K562 (cell line): Measurements from ENCODE around the gene CAPN8. TPM values are rescaled to one million over a fixed set of nuclear protein-coding genes. Genes with fewer than 3 reads are reported as not detected.

Experiments used
- ATAC-seq: fragments of 200-7000 bp; cut with Tn5 transposase; 3 replicates; pipeline ENCODE4 v1.9.1; 2020; ENCODE audit warnings: moderate library complexity
- BruUV-seq: library from RNA; stranded (reverse); fragments of 400-500 nt; replicated peaks from 2 replicates; lab custom pipeline; 2021; lab: Mats Ljungman, UMichigan
- CTCF ChIA-PET: fragments of 300-600 bp; formaldehyde crosslinking; extraction: SDS; loops from one replicate; lab custom pipeline; 2021; ENCODE audit warnings: low intra/inter-chr PET ratio; lab: Yijun Ruan, JAX
- POLR2A ChIA-PET: fragments of 300-600, 350-650 bp; sonication (Branson Sonifier 250); formaldehyde crosslinking; extraction: SDS; loops from one replicate; lab custom pipeline; 2021; ENCODE audit warnings: antibody characterized with exemption, inconsistent platforms; lab: Yijun Ruan, JAX
- DNase-seq, 4 experiments: peaks; one replicate each; pipeline versions ENCODE4 v3.0.0 to v3.0.0-alpha.2; 2011 to 2018; ENCODE audit warnings: low spot score in 3 of 4, mixed read lengths in 3 of 4; ENCODE audit errors: extremely low read depth in 1 of 4
- FAIRE-seq: peaks from 2 replicates; lab custom pipeline; 2011; peaks lifted over from hg19 to GRCh38; lab: Jason Lieb, UNC
- H2AFZ ChIP-seq: 2 replicates; pipeline ENCODE4 v1.6.0; 2011; ENCODE audit warnings: low read depth, low read length, control low read depth, inconsistent platforms
- H3K27ac ChIP-seq: fragments of 200-600 bp; 3 replicates; pipeline ENCODE4 v1.8.0; 2011; ENCODE audit warnings: low read depth, mild to moderate bottlenecking, control low read depth, inconsistent platforms, low read length, moderate library complexity, mixed read lengths; ENCODE audit errors: extremely low read depth
- H3K27me3 ChIP-seq, 2 experiments: fragments of 300-600 bp in 1 of 2; 2 replicates in 1 of 2; 3 replicates in 1 of 2; pipeline versions ENCODE4 v1.6.0 to v1.8.0; 2011; ENCODE audit warnings: inconsistent platforms in 2 of 2, low read length in 2 of 2, mild to moderate bottlenecking in 1 of 2, mixed read lengths in 1 of 2, moderate library complexity in 1 of 2; ENCODE audit not compliant: control insufficient read depth in 2 of 2, insufficient read depth in 2 of 2
- H3K36me3 ChIP-seq: fragments of 300-600 bp; 3 replicates; pipeline ENCODE4 v1.8.0; 2011; ENCODE audit warnings: mild to moderate bottlenecking, low read length, inconsistent platforms; ENCODE audit not compliant: control insufficient read depth, insufficient read depth
- H3K4me1 ChIP-seq, 2 experiments: fragments of 200-600 bp in 1 of 2; replicated peaks in 1 of 2; 2 replicates in 1 of 2; 3 replicates in 1 of 2; pipeline versions ENCODE4 v1.5.1 to v1.8.0; 2011; ENCODE audit warnings: inconsistent platforms in 2 of 2, low read length in 2 of 2, mild to moderate bottlenecking in 1 of 2, mixed read lengths in 1 of 2, moderate library complexity in 1 of 2; ENCODE audit not compliant: control insufficient read depth in 2 of 2, insufficient read depth in 2 of 2
- H3K4me2 ChIP-seq: 2 replicates; pipeline ENCODE4 v1.6.1; 2011; ENCODE audit warnings: low read length, control low read depth, inconsistent platforms, mixed read lengths; ENCODE audit not compliant: insufficient read depth
- H3K4me3 ChIP-seq: fragments of 200-600 bp; sonication (generic), shearing (Covaris generic); 2 replicates; pipeline ENCODE4 v1.5.1; 2016; ENCODE audit warnings: control low read depth, inconsistent platforms
- H3K79me2 ChIP-seq: fragments of 200-600 bp; 3 replicates; pipeline ENCODE4 v1.8.0; 2011; ENCODE audit warnings: low read length, inconsistent platforms; ENCODE audit not compliant: control insufficient read depth, insufficient read depth
- H3K9ac ChIP-seq, 2 experiments: 2 replicates each; pipeline versions ENCODE4 v1.6.0 to v1.6.1; 2011; ENCODE audit warnings: low read depth in 2 of 2, low read length in 2 of 2, control low read depth in 1 of 2, inconsistent platforms in 1 of 2, mild to moderate bottlenecking in 1 of 2, mixed read lengths in 1 of 2; ENCODE audit not compliant: insufficient read depth in 1 of 2
- H3K9me1 ChIP-seq: one replicate; pipeline ENCODE4 v1.6.0; 2011; ENCODE audit warnings: inconsistent platforms, mild to moderate bottlenecking, low read length, moderate library complexity; ENCODE audit not compliant: control insufficient read depth, insufficient read depth
- H3K9me3 ChIP-seq: replicated peaks from 2 replicates; pipeline ENCODE4 v1.5.1; 2011; ENCODE audit warnings: low read depth, low read length, inconsistent platforms; ENCODE audit not compliant: control insufficient read depth, insufficient read depth
- H4K20me1 ChIP-seq: replicated peaks from 2 replicates; pipeline ENCODE4 v1.6.1; 2011; ENCODE audit warnings: low read length, inconsistent platforms, mixed read lengths; ENCODE audit not compliant: control insufficient read depth, insufficient read depth
- CTCFL ChIP-seq: IDR thresholded peaks from 2 replicates; pipeline ENCODE4 v1.6.1; 2011; ENCODE audit warnings: borderline replicate concordance, low read depth, mild to moderate bottlenecking, moderate library complexity, low read length; ENCODE audit not compliant: insufficient read depth, poor library complexity, severe bottlenecking
- ELF1 ChIP-seq: fragments of 200-800 bp; sonication (Bioruptor generic); IDR thresholded peaks from 2 replicates; pipeline ENCODE4 v1.6.1; 2016; ENCODE audit warnings: missing genetic modification characterization, missing compliant biosample characterization
- GABPB2 ChIP-seq: fragments of 250-450 bp; sonication (Bioruptor Pico); conservative IDR thresholded peaks from 2 replicates; pipeline ENCODE4 v1.5.1; 2021; ENCODE audit warnings: mild to moderate bottlenecking
- IFI16 ChIP-seq: fragments of 250-450 bp; sonication (Bioruptor Pico); IDR thresholded peaks from 2 replicates; pipeline ENCODE4 v2.1.2; 2022; ENCODE audit warnings: mild to moderate bottlenecking, inconsistent platforms
- POLR3A ChIP-seq: IDR thresholded peaks from 2 replicates; pipeline ENCODE4 v1.6.1; 2011; ENCODE audit warnings: borderline replicate concordance, mild to moderate bottlenecking, moderate library complexity; ENCODE audit not compliant: insufficient read length, insufficient read depth; ENCODE audit errors: extremely low read depth
- SMARCA4 ChIP-seq: fragments of 450-650 bp; IDR thresholded peaks from 2 replicates; pipeline ENCODE4 v1.6.1; 2016
- SMARCC2 ChIP-seq: fragments of 450-650 bp; IDR thresholded peaks from 2 replicates; pipeline ENCODE4 v1.6.1; 2017; ENCODE audit warnings: antibody characterized with exemption, moderate library complexity, mild to moderate bottlenecking, low read depth
- WGBS: fragments of 100-300 bp; shearing (Covaris generic); methylation state at CpG from one replicate; pipeline ENCODE4 v1.1.6; 2016; ENCODE audit warnings: low coverage, mixed read lengths; ENCODE audit not compliant: insufficient coverage; ENCODE audit errors: missing lambda C conversion rate; 5-methylcytosine and 5-hydroxymethylcytosine counted together
- in situ Hi-C: fragments of 300-500 bp; cut with MboI; formaldehyde crosslinking; loops from 4 replicates; pipeline ENCODE4 v1.15.0; 2018; ENCODE audit warnings: inconsistent platforms, mixed read lengths
- intact Hi-C: fragments of 100-400 bp; cut with micrococcal nuclease; formaldehyde crosslinking; loops from 2 replicates; pipeline ENCODE4 v1.14.2; 2022
- polyA plus RNA-seq, 8 experiments: library from polyadenylated mRNA; depleted of rRNA in 4 of 8; stranded (reverse) in 5 of 8; unstranded in 3 of 8; fragments of >200 nt; fragmentation: Nextera tagmentation in 2 of 8; fragmentation: Illumina TruSeq in 1 of 8; extraction: Ambion mirVana in 2 of 8; extraction: Trizol in 1 of 8; gene quantifications; 2 replicates each; pipeline versions ENCODE4 v1.2.1 to v1.2.3, GENCODE V29; 2011 to 2014; ENCODE audit warnings: inconsistent platforms in 1 of 8, missing spikeins in 1 of 8
- total RNA-seq, 7 experiments: library from RNA; depleted of rRNA in 6 of 7; stranded (reverse); fragments of >200 nt in 6 of 7; fragmentation: Illumina TruSeq in 2 of 7; extraction: Trizol in 2 of 7; gene quantifications; 2 replicates each; pipeline versions ENCODE4 v1.2.1 to v1.2.3, GENCODE V29; 2011 to 2021; ENCODE audit warnings: low replicate concordance in 1 of 7

CAPN8 gene
- total and polyA plus RNA-seq, 9 of the 15 experiments (the other 6 are each of a cell fraction or from before 2014, with no cell fraction given) = 0.06 TPM; not detected in 8

GRCh38 chr1:223540485-223541106, 124.9 kb downstream of the CAPN8 start:
- no peak overlapping the region for H2AFZ ChIP-seq
- H3K27me3 ChIP-seq = peaks cover 29 to 62% of the 10 kb centered on the region in 2 experiments; a peak in 4 of 5 replicates
- H3K79me2 ChIP-seq = no peaks in the 10 kb centered on the region
- no peak for TF ChIP-seq CTCFL
- no peak for TF ChIP-seq SMARCC2
- TF ChIP-seq GABPB2 (CRISPR knock-in tag) = no peak
- no peak for TF ChIP-seq SMARCA4
- TF ChIP-seq IFI16 (CRISPR knock-in tag) = no peak
- no peak for TF ChIP-seq POLR3A
- TF ChIP-seq ELF1 (tag) = no peak
- TF ChIP-seq, all 486 proteins: peak for 0
- Histone ChIP-seq H3K9ac (no peak overlapping the region), H4K20me1 (no peaks in the 10 kb centered on the region), H3K4me3 (no peak overlapping the region), H3K4me1 (no peaks in the 10 kb centered on the region), H3K9me1 (no peaks in the 10 kb centered on the region), H3K36me3 (no peaks in the 10 kb centered on the region), H3K9me3 (no peaks in the 10 kb centered on the region), H3K4me2 (no peak overlapping the region), H3K27ac (no peak overlapping the region)
- DNase-seq = no peak
- no peak for FAIRE-seq
- in situ Hi-C loops (no loop called here), intact Hi-C loops (no loop called here)
- WGBS = under 1% methylated on average over 11 of the region's 11 CpGs
- no peak for ATAC-seq
- ChIA-PET CTCF (no interaction called here), POLR2A (interaction anchor here (1.4 kb wide), 1 partner anchor 14 kb away, joined by 3 read pairs; no protein-coding TSS in a partner anchor)
- BruUV-seq = no TSS peak
